OCI-LY7 (cell line): Measurements from ENCODE around the gene CRBN. TPM values are rescaled to one million over a fixed set of nuclear protein-coding genes. Genes with fewer than 3 reads are reported as not detected.

ENCODE experiments used
- BruUV-seq: library from RNA; stranded (reverse); fragments of 400-500 nt; replicated peaks from 2 replicates; lab custom pipeline; 2021; lab: Mats Ljungman, UMichigan
- CTCF ChIA-PET: fragments of 300-600 bp; sonication (Branson Sonifier 250); formaldehyde crosslinking; loops from one replicate; lab custom pipeline; 2022; ENCODE audit warnings: antibody characterized with exemption; ENCODE audit not compliant: unreplicated experiment; lab: Charles Lee
- POLR2A ChIA-PET: fragments of 300-600 bp; sonication (Branson Sonifier 250); formaldehyde crosslinking; loops from one replicate; lab custom pipeline; 2022; ENCODE audit warnings: antibody characterized with exemption; lab: Charles Lee
- DNase-seq: peaks from one replicate; pipeline ENCODE4 v3.0.0-alpha.2; 2015; ENCODE audit warnings: low spot score
- H2AFZ ChIP-seq: fragments of 200-600 bp; sonication (generic), shearing (Covaris generic); 2 replicates; pipeline ENCODE4 v1.6.1; 2014; ENCODE audit warnings: mild to moderate bottlenecking, antibody characterized with exemption, low read length, moderate library complexity
- H3K27ac ChIP-seq: fragments of 200-600 bp; sonication (generic); 2 replicates; pipeline ENCODE4 v1.5.1; 2014; ENCODE audit warnings: mixed run types, low read depth, mild to moderate bottlenecking, moderate library complexity, low read length, inconsistent platforms; ENCODE audit not compliant: poor library complexity, severe bottlenecking
- H3K36me3 ChIP-seq: fragments of 200-600 bp; sonication (generic); 2 replicates; pipeline ENCODE4 v1.6.1; 2014; ENCODE audit warnings: mild to moderate bottlenecking, antibody characterized with exemption, low read length, moderate library complexity, mixed read lengths; ENCODE audit not compliant: insufficient read depth
- H3K4me1 ChIP-seq: fragments of 200-600 bp; sonication (generic); 2 replicates; pipeline ENCODE4 v1.5.1; 2014; ENCODE audit warnings: mild to moderate bottlenecking, low read length; ENCODE audit not compliant: insufficient read depth, poor library complexity, severe bottlenecking
- H3K4me2 ChIP-seq: fragments of 200-600 bp; sonication (generic); 2 replicates; pipeline ENCODE4 v1.6.1; 2014; ENCODE audit warnings: mild to moderate bottlenecking, low read length
- H3K4me3 ChIP-seq: fragments of 200-600 bp; sonication (generic); 2 replicates; pipeline ENCODE4 v1.5.1; 2014; ENCODE audit warnings: mild to moderate bottlenecking, low read depth, low read length; ENCODE audit not compliant: poor library complexity, severe bottlenecking
- H3K79me2 ChIP-seq: fragments of 200-600 bp; sonication (generic); 2 replicates; pipeline ENCODE4 v1.6.1; 2016; ENCODE audit warnings: low read depth, mild to moderate bottlenecking, low read length, moderate library complexity, mixed read lengths; ENCODE audit not compliant: insufficient read depth
- H3K9me2 ChIP-seq: fragments of 200-600 bp; sonication (generic); 2 replicates; pipeline ENCODE4 v1.6.1; 2016; ENCODE audit warnings: mild to moderate bottlenecking, low read length, mixed read lengths; ENCODE audit not compliant: insufficient read depth
- H3K9me3 ChIP-seq: fragments of 200-600 bp; sonication (generic); 2 replicates; pipeline ENCODE4 v1.6.1; 2014; ENCODE audit warnings: mild to moderate bottlenecking, mixed run types, low read length, mixed read lengths
- H4K20me1 ChIP-seq: fragments of 200-600 bp; sonication (generic); 2 replicates; pipeline ENCODE4 v1.6.1; 2014; ENCODE audit warnings: mild to moderate bottlenecking, antibody characterized with exemption, low read length, moderate library complexity, mixed read lengths; ENCODE audit not compliant: insufficient read depth
- EZH2phosphoT487 ChIP-seq: fragments of 200-600 bp; sonication (generic); IDR thresholded peaks from 2 replicates; pipeline ENCODE4 v1.6.1; 2018; ENCODE audit warnings: low read depth, borderline replicate concordance, mild to moderate bottlenecking, mixed run types, antibody characterized with exemption, low read length, moderate library complexity, mixed read lengths
- intact Hi-C: fragments of 100-400 bp; cut with micrococcal nuclease; formaldehyde crosslinking; loops from one replicate; pipeline ENCODE4 v1.10.0; 2022; ENCODE audit not compliant: unreplicated experiment
- total RNA-seq, 2 experiments: library from RNA; depleted of rRNA in 1 of 2; stranded (reverse); fragments of >200 nt in 1 of 2; shearing (Covaris generic) in 1 of 2; gene quantifications; 2 replicates each; pipeline ENCODE4 v1.2.3, GENCODE V29; 2014 to 2022
- TF ChIP-seq, protein P1 (sequence below): fragments of 200-600 bp; sonication (generic); conservative IDR thresholded peaks from 2 replicates; pipeline ENCODE4 v1.5.1; 2014; ENCODE audit warnings: mild to moderate bottlenecking, antibody characterized with exemption, low read length, moderate library complexity, mixed read lengths

CRBN gene
- total RNA-seq, 2 experiments from 2014 or later, result 23.5 to 32.5 TPM

- POLR2A ChIA-PET, result interaction anchor here (1.2 kb wide), 1 partner anchor 17 kb away, joined by 3 read pairs; no protein-coding TSS in a partner anchor
- no peak for TF ChIP-seq EZH2phosphoT487
- TF ChIP-seq, protein P1, sequence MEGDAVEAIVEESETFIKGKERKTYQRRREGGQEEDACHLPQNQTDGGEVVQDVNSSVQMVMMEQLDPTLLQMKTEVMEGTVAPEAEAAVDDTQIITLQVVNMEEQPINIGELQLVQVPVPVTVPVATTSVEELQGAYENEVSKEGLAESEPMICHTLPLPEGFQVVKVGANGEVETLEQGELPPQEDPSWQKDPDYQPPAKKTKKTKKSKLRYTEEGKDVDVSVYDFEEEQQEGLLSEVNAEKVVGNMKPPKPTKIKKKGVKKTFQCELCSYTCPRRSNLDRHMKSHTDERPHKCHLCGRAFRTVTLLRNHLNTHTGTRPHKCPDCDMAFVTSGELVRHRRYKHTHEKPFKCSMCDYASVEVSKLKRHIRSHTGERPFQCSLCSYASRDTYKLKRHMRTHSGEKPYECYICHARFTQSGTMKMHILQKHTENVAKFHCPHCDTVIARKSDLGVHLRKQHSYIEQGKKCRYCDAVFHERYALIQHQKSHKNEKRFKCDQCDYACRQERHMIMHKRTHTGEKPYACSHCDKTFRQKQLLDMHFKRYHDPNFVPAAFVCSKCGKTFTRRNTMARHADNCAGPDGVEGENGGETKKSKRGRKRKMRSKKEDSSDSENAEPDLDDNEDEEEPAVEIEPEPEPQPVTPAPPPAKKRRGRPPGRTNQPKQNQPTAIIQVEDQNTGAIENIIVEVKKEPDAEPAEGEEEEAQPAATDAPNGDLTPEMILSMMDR, result no peak
- peaks cover 26% of the 10 kb centered on the region for H4K20me1 ChIP-seq
- H3K36me3 ChIP-seq, result peaks cover 99% of the 10 kb centered on the region
- intact Hi-C loops, result no loop called here
- H2AFZ ChIP-seq, result no peak overlapping the region
- CTCF ChIA-PET, result no interaction called here
- no peaks in the 10 kb centered on the region for H3K9me2 ChIP-seq
- no peak overlapping the region for H3K27ac ChIP-seq
- H3K4me2 ChIP-seq, result no peak overlapping the region
- H3K79me2 ChIP-seq, result peaks cover 55% of the 10 kb centered on the region
- no peak for DNase-seq
- no peaks in the 10 kb centered on the region for H3K4me1 ChIP-seq
- H3K9me3 ChIP-seq, result no peaks in the 10 kb centered on the region
- no TSS peak for BruUV-seq
- H3K4me3 ChIP-seq, result no peak overlapping the region
Observed at GRCh38 chr3:3137526-3137925, 42.0 kb downstream of the CRBN start.

- Histone ChIP-seq H3K36me3 (peaks cover 88% of the 10 kb centered on the region), H4K20me1 (peaks cover 26% of the 10 kb centered on the region), H3K4me3 (no peak overlapping the region), H3K4me2 (no peak overlapping the region), H2AFZ (no peak overlapping the region), H3K79me2 (peaks cover 60% of the 10 kb centered on the region), H3K9me3 (no peaks in the 10 kb centered on the region), H3K4me1 (no peaks in the 10 kb centered on the region), H3K9me2 (no peaks in the 10 kb centered on the region), H3K27ac (no peak overlapping the region)
- intact Hi-C loops, result no loop called here
- CTCF ChIA-PET, result no interaction called here
- no peak for TF ChIP-seq EZH2phosphoT487
- TF ChIP-seq, protein P1, result no peak
- POLR2A ChIA-PET, result interaction anchor here (1.5 kb wide), 1 partner anchor 28 kb away, joined by 3 read pairs; no protein-coding TSS in a partner anchor
- DNase-seq, result no peak
- no TSS peak for BruUV-seq
Observed at GRCh38 chr3:3134750-3135448, 44.6 kb downstream of the CRBN start.

- no peak overlapping the region for H3K4me2 ChIP-seq
- no TSS peak for BruUV-seq
- H2AFZ ChIP-seq, result no peak overlapping the region
- H3K9me3 ChIP-seq, result no peaks in the 10 kb centered on the region
- peaks cover 23% of the 10 kb centered on the region for H4K20me1 ChIP-seq
- H3K4me1 ChIP-seq, result peaks cover 3% of the 10 kb centered on the region
- intact Hi-C loops, result no loop called here
- no peak for TF ChIP-seq EZH2phosphoT487
- TF ChIP-seq, protein P1, result no peak
- peaks cover 88% of the 10 kb centered on the region for H3K36me3 ChIP-seq
- peaks cover 74% of the 10 kb centered on the region for H3K79me2 ChIP-seq
- H3K4me3 ChIP-seq, result no peak overlapping the region
- ChIA-PET POLR2A (interaction anchor here (0.6 to 1.5 kb wide), 6 partner anchors 10 to 1465 kb away, joined by 3 to 6 read pairs (median 3); no protein-coding TSS in a partner anchor), CTCF (no interaction called here)
- H3K9me2 ChIP-seq, result no peaks in the 10 kb centered on the region
- no peak for DNase-seq
- H3K27ac ChIP-seq, result no peak overlapping the region
Observed at GRCh38 chr3:3133500-3133899, 46.0 kb downstream of the CRBN start.
